ENCODE results near the gene PIK3CG.

GRCh38 chr7:106883456-106884026 is 18.5 kb downstream of the PIK3CG start:
- no peak for TF ChIP-seq POLR2A (IDR thresholded peaks at IDR 0.05)
- TF ChIP-seq, protein P1, sequence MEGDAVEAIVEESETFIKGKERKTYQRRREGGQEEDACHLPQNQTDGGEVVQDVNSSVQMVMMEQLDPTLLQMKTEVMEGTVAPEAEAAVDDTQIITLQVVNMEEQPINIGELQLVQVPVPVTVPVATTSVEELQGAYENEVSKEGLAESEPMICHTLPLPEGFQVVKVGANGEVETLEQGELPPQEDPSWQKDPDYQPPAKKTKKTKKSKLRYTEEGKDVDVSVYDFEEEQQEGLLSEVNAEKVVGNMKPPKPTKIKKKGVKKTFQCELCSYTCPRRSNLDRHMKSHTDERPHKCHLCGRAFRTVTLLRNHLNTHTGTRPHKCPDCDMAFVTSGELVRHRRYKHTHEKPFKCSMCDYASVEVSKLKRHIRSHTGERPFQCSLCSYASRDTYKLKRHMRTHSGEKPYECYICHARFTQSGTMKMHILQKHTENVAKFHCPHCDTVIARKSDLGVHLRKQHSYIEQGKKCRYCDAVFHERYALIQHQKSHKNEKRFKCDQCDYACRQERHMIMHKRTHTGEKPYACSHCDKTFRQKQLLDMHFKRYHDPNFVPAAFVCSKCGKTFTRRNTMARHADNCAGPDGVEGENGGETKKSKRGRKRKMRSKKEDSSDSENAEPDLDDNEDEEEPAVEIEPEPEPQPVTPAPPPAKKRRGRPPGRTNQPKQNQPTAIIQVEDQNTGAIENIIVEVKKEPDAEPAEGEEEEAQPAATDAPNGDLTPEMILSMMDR (IDR thresholded peaks at IDR 0.05) = no peak
- TF ChIP-seq POLR2AphosphoS5 (IDR thresholded peaks at IDR 0.05) = no peak
- no peak for TF ChIP-seq EP300 (IDR thresholded peaks at IDR 0.05)

All from upper lobe of left lung (tissue), 4 donors.